NCI-H2081 (cell line): ENCODE data around the gene PRKAR1B.

ENCODE experiments used
- DNase-seq, 2 experiments: peaks; one replicate each; lab custom pipeline; 2025; lab: John Stamatoyannopoulos, UW

Gene PRKAR1B

DNA sequence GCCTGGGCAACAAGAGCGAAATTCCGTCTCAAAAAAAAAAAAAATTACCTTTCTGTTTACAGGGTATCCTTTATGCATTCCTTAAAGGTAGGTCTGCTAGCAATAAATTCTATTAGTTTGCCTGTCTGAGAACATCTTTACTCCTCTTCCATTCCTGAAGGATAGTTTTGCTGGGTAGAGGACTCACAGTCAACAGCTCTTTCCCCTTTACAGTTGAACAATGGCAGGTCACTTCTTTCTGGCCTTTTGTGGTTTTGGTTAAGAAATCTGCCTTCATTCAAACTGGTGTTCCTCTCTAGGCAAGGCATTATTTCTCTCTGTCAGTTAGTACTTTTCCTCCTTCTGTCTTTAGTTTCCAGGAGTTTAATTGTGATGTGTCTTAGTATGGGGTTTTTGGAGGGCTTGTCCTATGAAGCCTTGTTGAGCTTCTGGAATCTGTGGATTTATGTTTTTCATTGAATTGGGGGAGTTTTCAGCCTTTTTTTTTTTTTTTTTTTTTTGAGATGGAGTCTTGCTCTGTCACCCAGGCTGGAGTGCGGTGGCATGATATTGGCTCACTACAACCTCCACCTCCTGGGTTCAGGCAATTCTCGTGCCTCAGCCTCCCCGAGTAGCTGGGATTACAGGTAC lies 5.3 kb downstream of the PRKAR1B start:
- no peak for DNase-seq

DNA sequence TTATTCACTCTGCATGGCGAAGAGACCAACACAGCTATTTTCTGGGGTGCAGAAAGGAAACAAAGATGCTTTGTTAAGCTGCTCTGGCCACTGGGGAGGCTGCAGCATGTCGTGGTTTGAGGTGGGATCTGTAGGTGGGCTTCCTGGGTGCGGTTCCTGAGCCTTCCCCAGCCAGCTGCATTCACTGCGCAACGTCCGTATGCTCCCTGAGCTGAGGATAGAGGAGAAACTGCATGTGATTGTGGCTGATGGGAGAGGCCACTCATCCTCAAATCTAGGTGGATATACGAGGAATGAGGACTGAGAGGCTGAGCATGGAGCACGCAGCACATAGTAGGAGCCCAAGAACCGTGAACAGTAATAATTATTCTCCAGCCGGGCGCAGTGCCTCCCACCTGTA lies 10.4 kb downstream of the PRKAR1B start:
- no peak for DNase-seq

DNA sequence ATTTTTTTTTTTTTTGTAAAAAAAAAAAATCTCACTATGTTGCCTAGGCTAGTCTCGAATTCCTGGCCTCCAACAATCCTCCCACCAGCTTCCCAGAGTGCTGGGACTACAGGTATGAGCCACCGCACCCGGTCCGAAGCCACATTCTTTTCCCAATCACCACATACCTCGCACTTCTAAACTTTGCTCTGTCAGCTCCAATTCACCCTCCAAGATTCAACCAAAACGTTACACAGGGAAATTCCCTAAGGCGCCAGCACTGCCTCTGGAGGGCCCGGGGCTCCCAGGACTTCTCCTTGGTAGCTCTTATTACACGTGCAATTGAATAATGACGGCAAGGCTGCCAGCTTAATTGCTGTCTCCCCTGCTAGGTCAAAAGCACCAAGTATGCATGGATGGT lies 10.9 kb downstream of the PRKAR1B start:
- DNase-seq: no peak

DNA sequence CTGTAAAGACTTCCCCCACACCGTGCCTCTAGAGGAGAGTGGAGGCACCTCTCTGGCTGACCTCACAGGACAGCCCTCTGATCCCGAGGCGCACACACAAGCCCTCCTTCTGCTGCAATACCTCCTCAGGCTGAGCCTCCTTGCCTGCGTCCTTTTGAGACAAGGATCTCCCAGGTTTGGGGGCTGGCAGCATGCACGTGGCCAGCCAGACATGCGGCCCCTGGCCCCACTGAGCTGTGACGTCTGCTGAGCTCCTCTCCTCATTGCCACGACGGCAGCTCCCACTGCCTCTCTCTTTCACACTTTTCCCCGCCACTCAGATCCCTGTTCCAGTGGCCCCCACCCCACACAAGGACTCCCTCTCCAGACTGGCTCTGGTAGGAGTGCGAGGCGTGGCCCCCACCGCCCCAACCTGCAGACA lies 12.8 kb downstream of the PRKAR1B start:
- no peak for DNase-seq

DNA sequence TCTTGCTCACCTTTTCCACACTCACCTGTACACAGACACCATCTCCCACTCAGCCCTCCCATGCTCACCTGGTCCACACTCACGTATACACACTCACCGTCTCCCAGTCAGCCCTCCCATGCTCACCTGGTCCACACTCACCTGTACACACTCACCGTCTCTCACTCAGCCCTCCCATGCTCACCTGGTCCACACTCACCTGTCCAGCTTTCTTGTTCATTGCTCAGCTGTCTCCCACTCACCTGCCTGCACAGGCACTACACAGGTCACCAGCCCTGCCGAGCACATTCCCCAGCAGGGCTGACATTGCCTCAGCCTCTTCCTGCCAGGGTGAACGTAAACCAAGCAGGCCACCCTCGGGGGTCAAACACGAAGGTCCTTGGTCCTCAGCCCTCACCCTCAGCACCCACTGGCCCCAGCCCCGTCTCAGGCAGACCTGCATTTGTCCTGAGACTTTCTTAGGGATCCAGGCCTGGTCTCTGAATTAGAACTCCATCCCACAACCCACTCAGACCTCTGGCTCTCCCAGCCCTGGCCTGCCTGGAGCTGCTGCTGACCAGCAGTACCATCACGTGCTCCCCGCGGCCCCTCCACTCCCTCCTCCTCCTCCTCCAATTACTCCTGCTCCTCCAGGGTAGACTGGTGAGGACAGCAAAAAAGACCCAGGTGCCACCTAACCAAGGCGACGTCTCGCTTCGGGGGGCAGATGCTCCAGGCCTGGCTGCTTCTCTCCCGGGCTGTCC lies 13.4 kb downstream of the PRKAR1B start:
- DNase-seq: no peak

DNA sequence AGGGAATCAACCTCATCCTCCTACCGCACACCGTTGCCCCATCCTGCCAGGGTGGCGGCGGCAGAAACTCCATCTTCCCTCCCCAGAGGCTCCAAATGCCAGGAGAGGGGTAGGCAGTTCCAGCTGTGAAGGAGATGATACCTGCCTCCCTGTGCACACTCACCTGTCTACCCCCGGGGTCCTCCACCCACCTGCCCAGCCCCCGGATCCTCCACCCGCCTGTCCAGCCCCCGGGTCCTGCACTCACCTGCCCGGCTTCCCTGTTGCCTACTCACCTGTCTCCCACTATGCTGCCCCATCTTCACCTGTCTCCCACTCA lies 14.0 kb downstream of the PRKAR1B start:
- DNase-seq: no peak

DNA sequence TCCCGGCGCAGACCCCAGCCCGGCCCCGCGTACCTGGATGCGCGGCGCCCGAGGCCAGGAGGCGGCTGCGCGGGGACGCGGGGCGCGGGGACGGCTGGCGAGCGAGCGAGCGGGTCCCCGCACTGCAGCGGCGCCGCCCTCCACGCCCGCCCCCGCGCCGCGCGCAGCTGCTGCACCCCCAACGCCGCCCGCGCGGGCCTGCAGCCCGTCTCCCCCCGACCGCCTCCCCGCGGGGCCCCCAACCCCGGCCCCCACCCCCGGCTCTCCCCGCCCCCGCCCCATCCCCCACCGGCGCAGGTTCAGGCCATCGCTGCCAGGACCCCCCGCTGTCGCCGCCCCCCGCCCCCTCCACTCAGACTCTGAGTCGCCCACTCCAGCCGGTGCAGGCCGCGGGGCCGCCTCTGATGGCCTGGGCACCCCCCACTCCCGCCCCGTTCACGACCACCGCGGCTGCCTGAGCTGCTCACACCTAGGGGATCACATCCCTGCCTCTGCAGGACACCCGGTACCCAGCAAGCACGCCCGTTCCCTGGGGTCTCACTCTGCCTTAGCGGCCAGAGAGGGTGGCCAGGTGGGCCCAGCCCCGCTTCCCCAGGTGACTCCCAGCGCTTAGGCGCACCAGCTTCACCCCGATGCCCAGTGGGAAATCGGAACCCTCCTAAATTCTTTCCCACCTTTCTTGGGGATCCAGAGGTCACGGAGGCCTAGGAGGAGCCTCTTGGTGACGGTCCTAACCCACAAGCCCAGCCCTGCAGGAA lies 14.5 kb downstream of the PRKAR1B start:
- peak in 1 of 2 experiments; percentile 15 for DNase-seq

DNA sequence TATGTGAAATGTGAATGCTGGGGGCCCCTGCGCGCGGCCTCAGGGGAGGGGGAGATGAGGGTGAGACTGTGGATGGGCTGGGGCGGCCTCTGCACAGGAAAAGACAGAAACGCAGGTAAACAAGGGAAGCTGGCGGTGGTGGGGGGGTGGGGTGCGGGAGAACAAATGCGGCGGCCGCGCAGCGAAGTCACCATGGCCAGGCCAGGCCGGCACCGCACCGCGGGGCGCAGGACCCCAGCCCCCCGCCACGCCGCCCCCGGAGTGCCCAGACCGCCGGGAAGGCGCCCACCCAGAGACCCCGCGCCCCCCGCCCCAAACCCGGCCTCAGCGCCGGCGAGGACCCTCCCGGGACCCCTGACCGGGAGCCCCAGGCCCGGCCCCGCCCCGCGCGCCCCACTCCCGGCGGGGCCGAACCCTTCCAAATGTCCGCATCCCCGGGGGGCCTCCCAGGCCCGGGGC lies 15.1 kb downstream of the PRKAR1B start:
- no peak for DNase-seq

DNA sequence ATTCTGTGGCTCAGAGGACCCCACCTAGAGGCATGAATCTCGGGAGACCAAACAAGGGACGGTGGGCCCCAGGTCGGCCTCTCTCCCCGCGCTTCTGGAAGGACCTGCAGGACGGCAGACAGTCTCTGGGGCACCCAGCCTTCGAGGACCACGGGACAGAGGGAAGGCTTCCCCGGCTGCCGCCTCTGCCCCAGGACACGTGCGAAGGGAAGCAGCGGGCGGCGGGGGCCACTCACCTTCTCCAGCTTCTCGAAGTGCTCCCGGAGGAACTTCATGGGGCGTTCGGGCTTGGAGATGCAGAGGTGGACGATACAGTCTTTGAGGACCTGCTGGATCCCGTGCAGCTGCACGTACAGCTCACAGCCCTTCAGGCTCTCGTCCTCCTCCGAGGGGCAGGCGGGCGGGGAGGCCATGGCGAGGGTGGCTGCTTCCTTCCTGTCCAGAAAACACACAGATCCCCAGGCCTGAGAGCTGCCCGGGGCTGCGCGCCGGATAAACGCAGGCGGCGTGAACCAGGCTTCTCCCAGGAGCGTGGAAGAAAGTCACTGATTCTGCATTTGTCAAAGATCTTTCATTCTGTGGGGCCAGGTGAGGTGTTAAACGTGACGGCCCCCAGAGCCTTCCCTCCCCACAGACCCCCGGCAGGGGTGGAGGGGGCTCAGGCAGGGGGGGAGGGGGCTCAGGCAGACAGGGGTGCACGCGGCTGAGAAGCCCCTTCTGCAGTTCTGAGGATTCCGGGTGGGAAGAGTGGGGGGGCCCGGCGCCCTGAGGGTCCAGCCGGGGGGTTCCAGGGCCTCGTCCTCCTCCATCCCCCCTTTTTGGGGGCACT lies 15.8 kb downstream of the PRKAR1B start:
- DNase-seq: no peak

DNA sequence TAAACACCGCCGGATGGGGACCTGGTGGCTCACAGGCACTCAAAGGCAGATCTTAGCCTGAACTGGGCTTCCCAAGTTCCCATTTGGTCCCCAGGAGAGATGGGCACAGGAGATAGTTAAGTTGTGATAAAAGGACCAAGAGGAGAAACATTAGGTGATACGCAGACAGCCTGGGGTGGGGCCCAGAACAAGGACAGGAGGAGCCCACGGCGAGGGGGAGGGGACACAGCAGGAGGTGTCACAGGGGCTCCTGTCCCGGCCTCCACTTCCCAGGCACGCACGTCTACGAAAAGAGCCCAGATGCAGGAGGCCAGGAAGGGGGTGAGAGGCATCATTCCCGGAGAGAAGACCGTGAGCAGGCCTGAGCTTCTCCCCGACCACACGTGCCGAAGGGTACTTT lies 16.9 kb downstream of the PRKAR1B start:
- no peak for DNase-seq

DNA sequence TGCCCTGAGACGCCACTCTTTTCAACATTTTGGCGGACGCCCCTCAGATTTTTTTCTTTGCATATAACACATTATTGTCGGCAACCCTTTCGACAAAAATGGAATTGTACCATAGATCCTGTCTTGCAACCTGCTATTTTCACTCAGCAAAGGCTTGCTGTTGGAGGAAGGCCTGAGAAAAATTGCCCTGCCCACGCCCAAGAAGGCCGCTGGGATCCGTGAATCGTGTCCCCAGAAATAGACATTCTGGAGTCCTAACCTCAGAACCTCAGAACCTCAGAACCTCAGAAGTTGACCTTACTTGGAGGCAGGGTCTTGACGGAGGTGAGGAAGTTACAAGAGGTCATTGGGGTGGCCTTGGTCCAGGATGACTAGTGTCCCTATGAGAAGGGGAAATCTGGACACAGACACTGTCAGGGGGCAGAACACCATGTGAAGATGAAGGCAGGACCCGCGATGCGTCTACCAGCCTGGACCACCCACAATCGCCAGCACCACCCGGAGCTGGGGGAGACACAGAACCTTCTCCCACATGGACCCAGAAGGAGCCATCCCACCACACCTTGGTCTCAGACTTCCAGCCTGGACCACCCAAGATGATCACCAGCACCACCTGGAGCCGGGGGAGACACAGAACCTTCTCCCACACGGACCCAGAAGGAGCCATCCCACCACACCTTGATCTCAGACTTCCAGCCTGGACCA lies 19.6 kb downstream of the PRKAR1B start:
- DNase-seq: no peak

DNA sequence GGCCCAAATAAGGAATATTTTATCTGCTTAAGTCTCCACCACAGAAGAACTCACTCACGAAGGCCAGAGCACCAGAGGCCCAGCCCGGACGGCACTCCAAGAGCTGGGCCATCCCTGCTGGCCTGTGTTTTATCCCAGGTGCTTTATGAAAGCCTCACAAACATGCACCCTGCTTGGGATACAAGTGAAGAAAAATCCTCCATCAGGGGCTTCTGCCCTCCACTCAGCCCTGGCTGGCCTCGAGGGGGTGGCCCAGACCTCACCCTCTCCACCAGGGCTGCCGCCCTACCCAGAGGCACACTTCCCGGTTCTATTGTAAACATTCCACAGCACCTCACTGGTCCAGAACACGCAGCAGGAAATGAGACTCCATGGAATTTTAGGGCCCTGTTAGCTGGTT lies 20.4 kb downstream of the PRKAR1B start:
- DNase-seq: no peak

DNA sequence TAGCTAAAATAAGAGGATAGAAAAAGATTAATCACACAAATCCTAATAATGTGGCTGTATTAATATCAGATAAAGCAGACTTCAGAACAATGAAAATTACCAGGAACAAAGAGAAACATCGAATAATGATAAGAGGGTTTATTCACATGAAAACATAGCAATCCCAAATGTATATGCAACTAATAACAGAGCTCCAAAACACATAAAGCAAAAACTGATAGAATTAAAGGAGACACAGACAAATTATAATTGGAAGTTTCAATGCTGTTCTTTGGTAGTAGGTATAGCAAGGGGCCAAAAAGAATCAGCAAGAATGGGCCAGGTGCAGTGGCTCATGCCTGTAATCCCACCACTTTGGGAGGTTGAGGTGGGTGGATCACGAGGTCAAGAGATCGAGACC lies 24.0 kb downstream of the PRKAR1B start:
- no peak for DNase-seq

DNA sequence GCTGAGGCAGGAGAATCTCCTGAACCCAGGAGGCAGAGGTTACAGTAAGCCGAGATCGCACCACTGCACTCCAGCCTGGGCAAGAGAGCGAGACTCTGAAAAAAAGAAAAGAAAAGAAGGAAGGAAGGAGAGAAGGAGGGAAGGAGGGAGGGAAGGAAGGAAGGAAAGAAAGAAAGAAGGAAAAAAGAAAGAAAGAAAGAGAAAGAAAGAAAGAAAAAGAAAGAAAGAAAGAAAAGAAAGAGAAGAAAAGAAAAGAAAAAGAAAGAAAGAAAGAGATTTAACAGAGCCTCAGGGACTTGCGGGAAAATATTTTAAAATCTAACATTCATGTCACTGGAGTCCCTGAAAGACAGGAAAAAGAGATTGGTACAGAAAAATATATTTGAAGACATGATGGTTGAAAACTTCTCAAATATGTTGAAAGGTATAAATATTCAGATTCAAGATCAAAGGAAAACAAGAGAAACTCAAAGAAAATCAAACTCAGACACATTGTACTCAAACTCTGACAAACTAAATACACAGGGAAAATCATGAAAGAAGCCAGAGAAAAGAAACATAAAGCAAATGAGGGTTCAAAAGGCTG lies 25.9 kb downstream of the PRKAR1B start:
- no peak for DNase-seq

DNA sequence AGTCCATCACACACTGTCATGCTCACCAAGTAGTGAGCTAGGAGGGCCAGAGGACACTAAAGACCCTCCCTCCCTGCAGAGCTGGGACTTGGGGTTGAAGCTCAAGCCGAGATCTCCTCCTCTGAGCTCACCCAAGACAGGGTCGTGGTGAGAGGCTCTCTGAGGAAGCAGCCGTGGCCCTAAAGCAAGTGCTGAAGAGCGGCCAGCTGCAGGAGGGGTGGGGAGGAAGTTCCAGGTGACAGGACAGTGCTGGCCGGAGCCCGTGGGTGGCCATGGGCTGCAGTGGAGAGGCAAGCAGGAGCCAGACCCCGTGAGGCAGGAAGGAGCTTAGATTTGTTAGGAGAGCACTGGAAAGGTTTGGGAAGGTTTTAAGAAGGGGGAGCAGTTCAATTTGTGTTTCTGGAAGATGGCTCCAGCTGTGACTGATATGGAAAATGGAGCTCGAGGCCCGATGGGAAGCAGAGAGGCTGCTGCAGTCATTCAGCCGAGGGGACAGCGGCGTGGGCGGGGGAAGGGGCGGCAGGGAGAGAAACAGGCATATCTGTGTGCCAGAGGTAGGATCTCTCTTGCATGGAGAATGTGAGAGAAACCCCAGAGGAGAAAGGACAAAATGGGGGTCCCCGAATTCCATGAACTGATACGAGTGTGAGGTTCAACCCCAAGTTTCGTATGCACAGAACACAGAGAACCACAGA lies 27.5 kb downstream of the PRKAR1B start:
- DNase-seq: no peak

DNA sequence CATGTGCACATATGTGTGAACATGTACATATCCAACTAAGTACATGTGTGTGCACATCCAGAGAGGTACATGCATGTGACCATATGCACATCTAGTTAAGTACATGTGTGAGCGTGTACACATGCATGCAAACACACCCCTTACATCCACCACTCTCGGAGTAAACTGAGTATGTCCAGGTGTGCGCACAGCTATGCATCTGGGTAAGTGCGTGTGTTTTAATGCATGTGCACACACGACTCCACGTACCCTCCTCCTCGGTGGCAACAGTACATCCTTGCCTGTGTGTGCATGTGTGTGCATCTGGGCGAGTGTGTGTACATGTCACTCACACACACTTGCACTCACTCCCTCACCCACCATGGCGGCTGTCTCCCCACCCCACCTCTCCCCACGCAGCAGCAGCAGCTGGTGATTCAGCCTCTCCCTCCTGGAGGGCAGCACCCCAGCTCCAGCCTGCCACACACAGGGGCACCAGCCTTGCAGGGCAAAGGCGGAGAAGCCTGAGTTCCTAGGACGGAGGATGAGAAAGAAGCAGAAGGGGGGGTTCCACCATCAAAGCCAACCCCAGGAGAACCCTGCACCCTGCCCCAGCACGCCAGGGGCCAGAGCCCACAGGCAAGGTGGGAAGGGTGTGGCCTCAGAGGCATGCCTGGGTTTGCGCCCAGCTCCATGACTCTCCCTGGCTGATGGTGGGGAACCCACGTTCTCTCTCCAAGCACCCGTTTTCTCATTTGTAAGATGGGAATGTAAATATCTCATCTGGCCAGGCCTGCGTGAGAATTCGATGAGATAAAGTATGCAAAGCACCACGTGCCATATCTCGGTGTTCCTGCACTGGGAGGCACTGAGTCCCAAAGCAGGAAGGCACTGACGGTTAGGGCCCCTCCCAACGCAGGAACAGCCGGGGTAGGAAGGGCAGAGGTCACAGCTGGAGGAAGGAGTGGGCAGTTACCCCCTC lies 28.3 kb downstream of the PRKAR1B start:
- DNase-seq: no peak

DNA sequence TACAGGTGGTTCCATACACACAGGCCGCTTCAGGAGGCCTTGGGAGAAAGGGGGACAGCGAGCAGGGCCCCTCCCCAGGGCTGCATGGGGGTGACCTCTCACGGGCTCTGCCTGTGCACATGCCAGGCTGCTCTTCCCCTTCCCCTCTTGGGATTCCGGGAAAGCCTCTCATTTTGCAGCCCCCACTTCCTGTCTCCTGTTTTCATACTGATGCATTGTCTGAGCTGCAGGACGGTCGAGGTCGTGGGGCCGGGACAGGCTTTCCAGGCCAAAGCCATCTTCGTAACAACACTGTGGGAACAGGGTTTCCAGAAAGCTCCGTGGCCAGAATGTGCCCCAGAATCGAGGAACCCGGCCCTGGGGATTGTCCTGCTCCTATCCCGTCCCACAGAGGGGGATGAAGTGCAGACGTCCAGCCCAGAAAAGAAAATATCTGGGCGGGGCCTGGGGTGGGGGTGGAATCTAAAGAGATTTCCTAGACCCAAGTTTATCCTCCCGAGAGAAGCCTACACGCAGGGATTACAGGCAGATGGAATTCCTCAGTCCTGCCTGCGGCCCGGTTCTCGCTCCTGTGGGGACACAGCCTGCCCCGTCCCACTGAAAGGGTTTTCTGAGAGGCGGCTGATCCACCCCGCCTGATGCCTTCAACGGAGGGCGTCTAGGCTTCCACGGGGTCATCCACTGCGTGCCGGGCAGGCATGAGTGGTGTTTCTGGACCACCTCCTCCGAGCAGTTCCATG lies 30.1 kb downstream of the PRKAR1B start:
- DNase-seq: no peak

DNA sequence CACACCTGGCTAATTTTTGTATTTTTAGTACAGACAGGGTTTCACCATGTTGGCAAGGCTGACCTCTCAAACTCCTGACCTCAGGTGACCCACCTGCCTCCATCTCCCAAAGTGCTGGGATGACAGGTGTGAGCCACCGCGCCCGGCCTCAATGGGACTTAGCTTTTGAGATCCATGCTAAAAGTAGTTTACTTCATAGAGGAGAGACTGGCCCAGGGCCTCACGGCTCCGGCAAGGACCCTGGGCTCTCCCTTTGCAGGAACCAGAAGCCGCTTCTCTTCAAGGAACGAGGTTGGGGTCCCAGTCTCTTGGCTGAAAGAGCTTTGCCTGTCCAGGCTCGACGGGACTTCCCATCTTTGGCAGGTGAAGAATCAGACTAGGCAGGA lies 30.7 kb downstream of the PRKAR1B start:
- DNase-seq: no peak

DNA sequence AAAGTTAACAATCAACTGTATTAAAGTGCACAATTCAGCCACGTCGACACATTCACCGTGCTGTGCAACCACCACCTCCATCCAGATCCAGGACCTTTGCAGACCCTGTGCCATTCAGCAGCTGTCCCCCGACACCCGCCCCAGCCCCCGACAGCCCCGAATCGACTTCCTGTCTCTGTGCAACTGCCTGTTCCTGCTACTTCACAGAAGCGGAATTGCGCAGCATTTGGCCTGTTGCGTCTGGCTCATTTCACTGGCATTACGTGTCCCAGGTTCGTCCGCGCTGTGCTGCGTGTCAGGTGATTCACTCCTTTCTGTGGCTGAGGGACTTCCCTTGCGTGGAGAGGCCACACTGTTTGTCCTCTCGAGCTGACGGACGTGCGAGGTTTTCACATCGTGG lies 33.8 kb downstream of the PRKAR1B start:
- no peak for DNase-seq
